Activated CD8-positive, alpha-beta memory T cell treated with anti-CD3 and anti-CD28 coated beads, Interleukin-2, amount 10 ng/mL, durations not matched to agents 7 days and 5 days (primary cell): ENCODE results near the gene ZC3H4. TPM values are rescaled to one million over a fixed set of nuclear protein-coding genes. Genes with fewer than 3 reads are reported as not detected.
A peak's percentile ranks its signal among the peaks of the same experiment; 100 is the strongest.

ENCODE experiments used
- ATAC-seq: fragments of 150-1000 bp; cut with Tn5 transposase; one replicate; pipeline ENCODE4 v1.10.0; 2021; ENCODE audit warnings: moderate library complexity
- CTCF ChIA-PET: fragments of 350-600 bp; sonication (Branson Sonifier 250); formaldehyde crosslinking; loops from one replicate; lab custom pipeline; 2021; ENCODE audit warnings: antibody characterized with exemption; lab: Charles Lee
- DNase-seq: peaks from one replicate; pipeline ENCODE4 v3.0.0-alpha.2; 2020
- H3K27ac Mint-ChIP-seq: one replicate; pipeline ENCODE4 v1.8.0; 2021; ENCODE audit warnings: mild to moderate bottlenecking, mixed read lengths
- H3K27me3 Mint-ChIP-seq: one replicate; pipeline ENCODE4 v1.8.0; 2021; ENCODE audit warnings: mixed read lengths
- H3K36me3 Mint-ChIP-seq: one replicate; pipeline ENCODE4 v1.8.0; 2021; ENCODE audit warnings: mild to moderate bottlenecking, mixed read lengths
- H3K4me1 Mint-ChIP-seq: one replicate; pipeline ENCODE4 v1.8.0; 2021; ENCODE audit warnings: mixed read lengths
- H3K4me3 Mint-ChIP-seq: one replicate; pipeline ENCODE4 v1.8.0; 2021; ENCODE audit warnings: mild to moderate bottlenecking, moderate library complexity, mixed read lengths
- H3K9me3 Mint-ChIP-seq: one replicate; pipeline ENCODE4 v1.8.0; 2022; ENCODE audit warnings: low read depth, mixed read lengths
- total RNA-seq, 2 experiments: library from RNA; stranded (reverse); gene quantifications; one replicate each; pipeline ENCODE4 v1.2.3, GENCODE V29; 2021

Gene ZC3H4
- total RNA-seq, 2 experiments from 2014 or later, result 98.9 to 114 TPM

GRCh38 chr19:47045867-47046470, 67.6 kb downstream of the ZC3H4 start:
- DNase-seq (no peak), ATAC-seq (no peak)
- no peaks in the 10 kb centered on the region for H3K27me3 Mint-ChIP-seq
- H3K9me3 Mint-ChIP-seq, result no peaks in the 10 kb centered on the region
- peaks cover 2% of the 10 kb centered on the region for H3K36me3 Mint-ChIP-seq
- H3K4me3 Mint-ChIP-seq, result no peak overlapping the region
- no peak overlapping the region for H3K27ac Mint-ChIP-seq
- peaks cover 14% of the 10 kb centered on the region for H3K4me1 Mint-ChIP-seq
- CTCF ChIA-PET, result interaction anchor here (1.5 kb wide), 1 partner anchor 33 kb away, joined by 3 read pairs; no protein-coding TSS in a partner anchor

GRCh38 chr19:47044946-47045866, 68.4 kb downstream of the ZC3H4 start:
- DNase-seq, result no peak

GRCh38 chr19:47040869-47041268, 72.7 kb downstream of the ZC3H4 start:
- no peak for DNase-seq
- Mint-ChIP-seq H3K36me3 (no peaks in the 10 kb centered on the region), H3K9me3 (no peaks in the 10 kb centered on the region), H3K27me3 (no peaks in the 10 kb centered on the region), H3K27ac (no peak overlapping the region), H3K4me3 (no peak overlapping the region), H3K4me1 (peaks cover 5% of the 10 kb centered on the region)
- no peak for ATAC-seq
- CTCF ChIA-PET, result interaction anchor here (1.6 kb wide), 1 partner anchor 85 kb away, joined by 3 read pairs; no protein-coding TSS in a partner anchor

More at GRCh38 chr19:47044946-47045866, 68.4 kb downstream of the ZC3H4 start:
- CTCF ChIA-PET, result interaction anchor here (0.8 to 1.5 kb wide), 2 partner anchors 32 kb away, joined by 3 read pairs; no protein-coding TSS in a partner anchor
- Mint-ChIP-seq H3K36me3 (peaks cover 2% of the 10 kb centered on the region), H3K4me1 (peaks cover 14% of the 10 kb centered on the region), H3K27me3 (no peaks in the 10 kb centered on the region), H3K27ac (no peak overlapping the region), H3K4me3 (no peak overlapping the region), H3K9me3 (no peaks in the 10 kb centered on the region)
- no peak for ATAC-seq

- no peak for ATAC-seq
- Mint-ChIP-seq H3K9me3 (no peaks in the 10 kb centered on the region), H3K36me3 (no peaks in the 10 kb centered on the region), H3K4me3 (no peak overlapping the region), H3K4me1 (peaks cover 15% of the 10 kb centered on the region), H3K27ac (no peak overlapping the region), H3K27me3 (peaks cover 9% of the 10 kb centered on the region)
- CTCF ChIA-PET, result interaction anchor here (1.1 kb wide), 1 partner anchor 26 kb away, joined by 3 read pairs; no protein-coding TSS in a partner anchor
- no peak for DNase-seq
Measured at GRCh38 chr19:47039239-47039874, 74.2 kb downstream of the ZC3H4 start.

- CTCF ChIA-PET, result interaction anchor here (0.5 to 5.9 kb wide), 4 partner anchors 19 to 372 kb away, joined by 3 to 69 read pairs (median 8); partner anchors contain the start of gene NPAS1
- Mint-ChIP-seq H3K27ac (no peak overlapping the region), H3K4me1 (peaks cover 15% of the 10 kb centered on the region), H3K9me3 (no peaks in the 10 kb centered on the region), H3K4me3 (no peak overlapping the region), H3K27me3 (peaks cover 11% of the 10 kb centered on the region), H3K36me3 (no peaks in the 10 kb centered on the region)
- no peak for ATAC-seq
- no peak for DNase-seq
Measured at GRCh38 chr19:47037766-47038165, 75.8 kb downstream of the ZC3H4 start.

GRCh38 chr19:47036097-47036651, 77.4 kb downstream of the ZC3H4 start:
- DNase-seq (no peak), ATAC-seq (peak; percentile 13)
- H3K9me3 Mint-ChIP-seq, result no peaks in the 10 kb centered on the region
- no peaks in the 10 kb centered on the region for H3K36me3 Mint-ChIP-seq
- peaks cover 15% of the 10 kb centered on the region for H3K4me1 Mint-ChIP-seq
- peak overlapping the region; percentile 79 for H3K27ac Mint-ChIP-seq
- H3K4me3 Mint-ChIP-seq, result peak overlapping the region; percentile 88
- H3K27me3 Mint-ChIP-seq, result peaks cover 22% of the 10 kb centered on the region
- CTCF ChIA-PET, result interaction anchor here (0.7 to 5.9 kb wide), 28 partner anchors 8 to 313 kb away, joined by 3 to 69 read pairs (median 4); partner anchors contain the start of genes ARHGAP35, DHX34, NPAS1 and SAE1

GRCh38 chr19:47035127-47036096, 78.2 kb downstream of the ZC3H4 start:
- Mint-ChIP-seq H3K36me3 (no peaks in the 10 kb centered on the region), H3K27ac (peak overlapping the region; percentile 79), H3K4me1 (peaks cover 17% of the 10 kb centered on the region), H3K9me3 (no peaks in the 10 kb centered on the region), H3K27me3 (peaks cover 27% of the 10 kb centered on the region), H3K4me3 (peak overlapping the region; percentile 88)
- ATAC-seq (peak; percentile 93), DNase-seq (peak; percentile 96)
- CTCF ChIA-PET, result interaction anchor here (0.6 to 5.9 kb wide), 21 partner anchors 8 to 313 kb away, joined by 3 to 69 read pairs (median 4); partner anchors contain the start of genes DHX34, SAE1 and ZC3H4

GRCh38 chr19:47032171-47032811, 81.3 kb downstream of the ZC3H4 start:
- CTCF ChIA-PET, result interaction anchor here (4.2 kb wide), 1 partner anchor 19 kb away, joined by 27 read pairs; no protein-coding TSS in a partner anchor
- H3K27ac Mint-ChIP-seq, result no peak overlapping the region
- peak; percentile 37 for ATAC-seq

GRCh38 chr19:47028195-47028601, 85.4 kb downstream of the ZC3H4 start:
- peaks cover 69% of the 10 kb centered on the region for H3K27me3 Mint-ChIP-seq
- H3K4me1 Mint-ChIP-seq, result peaks cover 11% of the 10 kb centered on the region
- no peak for DNase-seq
- no peak overlapping the region for H3K27ac Mint-ChIP-seq
- no peak for ATAC-seq
- CTCF ChIA-PET, result interaction anchor here (2.0 to 4.2 kb wide), 3 partner anchors 9 to 173 kb away, joined by 6 to 27 read pairs (median 10); partner anchors contain the start of gene NPAS1
- H3K36me3 Mint-ChIP-seq, result no peaks in the 10 kb centered on the region
- no peaks in the 10 kb centered on the region for H3K9me3 Mint-ChIP-seq
- H3K4me3 Mint-ChIP-seq, result no peak overlapping the region

More at GRCh38 chr19:47032171-47032811, 81.3 kb downstream of the ZC3H4 start:
- Mint-ChIP-seq H3K4me3 (no peak overlapping the region), H3K27me3 (peaks cover 52% of the 10 kb centered on the region), H3K9me3 (no peaks in the 10 kb centered on the region), H3K36me3 (no peaks in the 10 kb centered on the region), H3K4me1 (peaks cover 20% of the 10 kb centered on the region)
- peak; percentile 73 for DNase-seq

GRCh38 chr19:47027586-47028088, 85.9 kb downstream of the ZC3H4 start:
- no peaks in the 10 kb centered on the region for H3K9me3 Mint-ChIP-seq
- H3K36me3 Mint-ChIP-seq, result no peaks in the 10 kb centered on the region
- ATAC-seq (no peak), DNase-seq (no peak)
- H3K27ac Mint-ChIP-seq, result no peak overlapping the region
- CTCF ChIA-PET, result interaction anchor here (3.6 kb wide), 1 partner anchor 9 kb away, joined by 10 read pairs; the partner anchor contains the start of gene NPAS1
- H3K4me3 Mint-ChIP-seq, result no peak overlapping the region
- peaks cover 74% of the 10 kb centered on the region for H3K27me3 Mint-ChIP-seq
- H3K4me1 Mint-ChIP-seq, result peaks cover 11% of the 10 kb centered on the region

- Mint-ChIP-seq H3K27ac (no peak overlapping the region), H3K36me3 (no peaks in the 10 kb centered on the region), H3K9me3 (no peaks in the 10 kb centered on the region), H3K4me1 (peaks cover 11% of the 10 kb centered on the region), H3K4me3 (no peak overlapping the region), H3K27me3 (peaks cover 73% of the 10 kb centered on the region)
- DNase-seq (no peak), ATAC-seq (no peak)
- CTCF ChIA-PET, result interaction anchor here (2.0 to 6.2 kb wide), 2 partner anchors 8 to 14 kb away, joined by 16 to 36 read pairs; no protein-coding TSS in a partner anchor
Measured at GRCh38 chr19:47026889-47027288, 86.7 kb downstream of the ZC3H4 start.
